ENCODE measurements around the gene C6orf62.
A peak's percentile ranks its signal among the peaks of the same experiment; 100 is the strongest.
"Not testable (repeated sequence)": the region's sequence is repeated elsewhere in the genome, so short reads cannot be mapped to it uniquely, and the experiment has no call there.

C6orf62 gene

GRCh38 chr6:24719125-24719971 is at the start of gene C6orf62:
C6orf62 (minus strand) TSS chr6:24719154; CDS start chr6:24718668, 486 bp downstream.
- DNase-seq (ENCODE audit: low read depth in 2 of 2): peak; percentile 12 to 19

DNA sequence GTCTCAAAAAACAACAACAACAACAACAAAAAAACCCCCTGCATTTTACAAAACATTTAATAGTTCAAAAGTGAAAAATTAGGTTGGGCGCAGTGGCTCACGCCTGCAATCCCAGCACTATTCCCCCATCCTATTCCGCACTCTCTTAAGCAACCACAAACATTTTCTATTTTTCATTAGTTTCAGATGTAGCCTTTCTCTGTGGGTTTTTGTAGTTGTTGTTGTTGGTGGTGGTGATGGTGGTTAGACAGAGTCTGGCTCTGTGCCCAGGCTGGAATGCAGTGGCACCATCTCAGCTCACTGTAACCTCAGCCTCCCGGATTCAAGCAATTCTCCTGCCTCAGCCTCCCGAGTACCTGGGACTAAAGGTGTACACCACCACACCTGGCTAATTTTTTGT is 49.4 kb upstream of the C6orf62 start:
- DNase-seq (ENCODE audit: low read depth in 2 of 2): no peak

DNA sequence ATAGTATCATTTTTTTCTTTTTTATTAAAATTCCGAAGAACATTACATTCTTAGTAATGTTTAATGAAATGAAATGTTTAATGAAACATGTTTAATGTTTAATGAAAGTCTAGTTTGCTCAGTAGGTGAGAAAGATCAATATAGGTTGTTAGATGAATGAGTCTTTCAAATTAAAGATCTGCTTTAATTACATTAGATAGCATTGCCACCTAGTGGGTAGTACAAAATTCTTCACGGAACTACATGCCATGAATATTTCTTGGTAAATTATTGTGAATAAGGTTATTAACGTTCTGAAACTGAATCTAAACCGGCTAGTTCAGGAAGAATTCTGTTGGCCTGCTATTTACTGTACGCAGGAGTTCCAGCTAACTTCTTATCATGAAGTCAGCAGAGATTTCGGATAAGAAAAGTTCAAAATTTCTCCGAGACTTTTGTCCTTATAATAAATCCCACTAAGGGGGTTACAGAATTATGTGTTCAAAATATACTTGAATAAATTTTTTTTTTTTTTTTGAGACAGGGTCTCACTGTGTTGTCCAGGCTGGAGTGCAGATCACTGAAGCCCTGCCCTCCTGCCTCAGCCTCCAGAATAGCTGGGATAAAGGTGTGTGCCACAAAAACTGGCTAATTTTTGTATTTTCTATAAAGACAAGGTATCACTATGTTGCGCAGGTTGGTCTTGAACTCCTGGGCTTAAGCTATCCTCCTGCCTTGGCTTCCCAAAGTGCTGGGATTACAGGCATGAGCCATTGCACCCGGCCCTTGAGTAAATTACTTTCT is 47.9 kb upstream of the C6orf62 start:
- DNase-seq (ENCODE audit: low read depth in 2 of 2): no peak

DNA sequence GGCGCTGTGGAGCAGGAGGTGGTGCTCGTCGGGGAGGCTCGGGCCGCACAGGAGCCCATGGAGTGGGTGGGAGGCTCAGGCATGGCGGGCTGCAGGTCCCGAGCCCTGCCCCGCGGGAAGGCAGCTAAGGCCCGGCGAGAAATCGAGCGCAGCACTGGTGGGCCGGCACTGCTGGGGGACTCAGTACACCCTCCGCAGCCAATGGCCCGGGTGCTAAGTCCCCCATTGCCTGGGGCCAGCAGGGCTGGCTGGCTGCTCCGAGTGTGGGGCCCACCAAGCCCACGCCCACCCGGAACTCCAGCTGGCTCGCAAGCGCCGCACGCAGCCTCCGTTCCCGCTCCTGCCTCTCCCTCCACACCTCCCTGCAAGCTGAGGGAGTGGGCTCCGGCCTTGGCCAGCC is 47.0 kb upstream of the C6orf62 start:
- not testable (repeated sequence) for DNase-seq (ENCODE audit: low read depth in 2 of 2)

- DNase-seq (ENCODE audit: low read depth in 2 of 2): not testable (repeated sequence)
Measured at GRCh38 chr6:24764833-24765828, 46.2 kb upstream of the C6orf62 start.

DNA sequence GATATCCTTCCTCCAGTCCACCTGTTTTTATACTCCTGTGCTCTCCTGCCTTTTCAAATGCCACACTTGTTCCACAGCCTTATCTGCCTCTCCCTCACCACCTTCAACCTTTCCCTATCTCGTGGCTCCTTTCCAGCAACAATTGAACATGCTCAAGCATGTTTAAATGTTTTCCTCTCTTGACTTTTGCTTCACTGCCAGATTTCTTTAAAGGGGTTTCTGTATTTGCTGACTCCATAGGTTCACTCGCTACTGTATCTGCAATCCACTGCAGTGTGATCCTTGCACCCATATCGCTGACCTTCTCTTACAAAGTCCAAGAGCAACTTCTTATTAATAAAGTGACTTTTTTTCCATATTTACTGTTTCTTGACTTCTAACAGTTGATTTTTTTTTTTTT is 44.6 kb upstream of the C6orf62 start:
- no peak for DNase-seq (ENCODE audit: low read depth in 2 of 2)

DNA sequence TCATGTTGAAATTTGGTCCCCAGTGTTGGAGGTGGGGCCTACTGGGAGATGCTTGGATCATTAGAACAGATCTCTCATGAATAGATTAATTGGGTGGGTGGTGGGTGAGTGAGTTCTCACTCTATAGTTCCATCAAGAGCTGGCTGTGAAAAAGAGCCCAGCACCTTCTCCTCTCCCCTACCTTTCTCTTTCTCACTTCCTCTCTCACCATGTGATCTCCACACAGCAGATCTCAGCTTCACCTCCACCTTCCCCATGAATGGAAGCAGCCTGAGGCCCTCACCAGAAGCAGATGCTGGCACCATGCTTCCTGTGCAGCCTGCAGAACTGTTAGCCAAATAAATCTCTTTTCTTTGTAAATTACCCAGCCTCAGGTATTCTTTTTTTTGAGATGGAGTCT is 42.9 kb upstream of the C6orf62 start:
- no peak for DNase-seq (ENCODE audit: low read depth in 2 of 2)

- DNase-seq (ENCODE audit: low read depth in 2 of 2): no peak
Measured at GRCh38 chr6:24761193-24761835, 42.4 kb upstream of the C6orf62 start.

GRCh38 chr6:24760210-24760609 is 41.3 kb upstream of the C6orf62 start:
- DNase-seq (ENCODE audit: low read depth in 2 of 2): no peak

- DNase-seq (ENCODE audit: low read depth in 2 of 2): no peak
Measured at GRCh38 chr6:24759718-24760117, 40.8 kb upstream of the C6orf62 start.

DNA sequence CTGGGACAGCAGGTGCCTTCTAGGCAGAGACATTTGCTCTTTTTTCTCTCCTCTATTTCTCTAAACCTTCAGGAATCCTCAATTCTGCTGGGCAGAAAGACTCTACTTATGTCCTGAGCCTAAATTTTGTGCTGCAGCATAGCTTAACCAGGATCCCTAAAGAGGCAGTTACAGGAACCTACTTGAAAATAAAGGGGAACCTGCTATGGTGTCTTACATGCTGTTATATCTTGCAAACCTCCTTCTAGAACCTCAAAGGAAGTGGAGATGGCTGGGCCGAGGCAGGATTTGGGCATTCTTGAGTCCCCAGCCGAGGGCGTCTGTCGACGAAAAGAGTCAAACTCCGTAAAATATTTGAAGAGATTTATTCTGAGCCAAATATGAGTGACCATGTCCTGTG is 38.7 kb upstream of the C6orf62 start:
- DNase-seq (ENCODE audit: low read depth in 2 of 2): no peak

DNA sequence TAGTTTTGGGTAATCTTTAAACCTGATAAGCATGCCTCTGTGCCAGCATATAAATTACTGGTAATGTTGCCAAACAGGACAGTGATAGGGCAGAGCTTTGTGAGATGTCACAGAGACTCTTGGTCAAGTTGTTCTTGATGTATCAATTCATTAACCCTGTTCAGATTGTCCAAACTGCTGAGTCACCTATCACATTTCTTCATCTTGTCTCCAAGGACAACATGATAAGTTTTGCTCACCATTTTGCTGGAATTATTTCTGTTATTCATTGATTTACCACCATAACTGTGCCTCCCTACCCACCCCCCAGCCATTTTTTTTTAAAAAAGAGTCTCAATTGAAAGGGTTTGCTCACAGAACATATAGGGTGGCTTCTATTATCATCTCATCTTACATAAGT is 36.3 kb upstream of the C6orf62 start:
- no peak for DNase-seq (ENCODE audit: low read depth in 2 of 2)

DNA sequence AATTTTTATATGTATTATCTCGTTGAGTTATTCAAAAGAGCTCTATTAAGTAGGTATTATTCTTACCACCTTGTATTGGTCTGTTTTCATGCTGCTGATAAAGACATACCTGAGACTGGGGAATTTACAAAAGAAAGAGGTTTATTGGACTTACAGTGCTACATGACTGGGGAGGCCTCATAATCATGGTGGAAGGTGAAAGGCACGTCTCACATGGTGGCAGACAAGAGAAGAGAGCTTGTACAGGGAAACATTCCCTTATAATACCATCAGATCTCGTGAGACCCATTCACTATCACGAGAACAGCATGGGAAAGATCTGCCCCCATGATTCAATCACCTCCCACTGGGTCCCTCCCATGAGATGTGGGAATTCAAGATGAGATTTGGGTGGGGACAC is 35.4 kb upstream of the C6orf62 start:
- DNase-seq (ENCODE audit: low read depth in 2 of 2): not testable (repeated sequence)

DNA sequence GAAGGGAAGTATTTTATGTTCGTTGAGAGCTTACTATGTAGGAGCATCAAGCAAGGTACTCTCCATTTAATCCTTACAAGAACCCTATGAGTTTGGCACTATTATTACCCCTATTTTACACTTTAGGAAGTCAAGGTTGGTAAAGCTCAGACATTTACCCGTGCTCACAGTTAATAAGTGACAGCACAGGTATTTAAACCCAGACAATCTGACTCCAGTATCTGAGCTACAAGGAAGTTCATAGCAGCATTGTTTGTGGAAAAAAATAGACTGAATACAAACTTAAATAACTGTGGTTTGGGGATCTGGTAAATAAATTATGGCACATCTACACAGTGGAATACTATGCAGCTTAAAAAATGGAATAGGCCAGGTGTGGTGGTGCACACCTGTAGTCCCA is 34.6 kb upstream of the C6orf62 start:
- no peak for DNase-seq (ENCODE audit: low read depth in 2 of 2)

DNA sequence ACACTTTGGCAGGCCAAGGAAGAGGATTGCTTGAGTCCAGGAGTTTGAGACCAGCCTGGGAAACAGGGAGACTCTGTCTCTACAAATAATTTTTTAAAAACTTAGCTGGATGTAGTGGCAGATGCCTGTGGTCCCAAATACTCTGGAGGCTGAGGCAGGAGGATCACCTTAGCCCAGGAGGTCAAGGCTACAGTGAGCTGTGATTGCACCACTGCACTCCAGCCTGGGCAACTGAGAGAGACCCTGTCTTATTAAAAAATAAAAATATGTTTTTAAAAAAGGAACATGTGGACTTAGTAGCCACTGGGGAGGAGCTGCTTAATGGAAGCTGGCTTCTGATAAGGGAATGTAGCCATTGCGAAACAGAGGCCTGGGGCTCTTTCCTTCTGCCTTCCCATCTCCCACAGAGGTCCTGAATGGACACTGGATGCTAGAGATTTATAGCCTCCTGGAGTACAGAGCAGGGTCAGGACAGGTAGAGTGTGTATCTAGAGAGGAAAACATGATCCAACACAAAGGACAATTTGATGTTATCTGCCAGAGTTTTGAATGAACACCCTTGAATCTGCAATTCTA is 34.1 kb upstream of the C6orf62 start:
- no peak for DNase-seq (ENCODE audit: low read depth in 2 of 2)

- no peak for DNase-seq (ENCODE audit: low read depth in 2 of 2)
Measured at GRCh38 chr6:24752503-24752902, 33.5 kb upstream of the C6orf62 start.

GRCh38 chr6:24750878-24751277 is 31.9 kb upstream of the C6orf62 start:
- DNase-seq (ENCODE audit: low read depth in 2 of 2): not testable (repeated sequence)

DNA sequence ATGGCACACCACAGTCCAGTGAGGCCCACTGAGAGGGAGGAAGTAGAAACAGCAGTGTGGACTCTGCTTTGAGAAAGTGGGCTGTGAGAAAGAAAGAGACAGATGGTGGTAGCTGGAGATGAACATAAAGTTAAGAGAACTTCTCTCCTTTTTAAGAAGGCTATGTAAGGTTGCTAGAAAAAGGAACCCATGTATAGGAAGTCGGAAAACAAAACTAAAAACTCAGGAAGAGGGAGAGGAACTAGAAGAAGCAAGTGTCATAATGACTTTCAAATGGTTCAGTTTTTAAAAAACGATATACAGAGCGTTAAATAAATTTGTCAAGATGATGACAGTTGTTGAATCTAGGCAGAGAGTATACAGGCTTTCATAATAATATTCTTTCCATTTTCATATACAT is 30.3 kb upstream of the C6orf62 start:
- DNase-seq (ENCODE audit: low read depth in 2 of 2): no peak

GRCh38 chr6:24744911-24745310 is 26.0 kb upstream of the C6orf62 start:
- no peak for DNase-seq (ENCODE audit: low read depth in 2 of 2)

DNA sequence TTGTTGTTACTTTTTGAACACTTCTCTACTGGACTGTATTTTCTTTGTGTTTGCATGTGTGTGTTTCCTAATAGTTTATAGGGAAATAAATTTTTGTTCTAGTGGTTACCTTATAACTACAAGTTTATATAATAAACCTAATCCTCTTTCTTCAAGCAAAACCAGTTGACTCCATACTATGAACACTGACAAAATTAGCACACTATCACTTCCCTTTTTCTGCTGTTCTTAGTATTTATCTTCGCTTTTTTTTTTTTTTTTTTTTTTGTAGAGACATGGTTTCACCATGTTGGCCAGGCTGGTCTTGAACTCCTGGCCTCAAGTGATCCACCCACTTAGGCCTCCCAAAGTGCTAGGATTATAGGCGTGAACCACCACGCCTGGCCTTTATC is 25.0 kb upstream of the C6orf62 start:
- DNase-seq (ENCODE audit: low read depth in 2 of 2): no peak
